Smooth muscle cell (in vitro differentiated cells): ENCODE data around the gene PASK. TPM values are rescaled to one million over a fixed set of nuclear protein-coding genes. Genes with fewer than 3 reads are reported as not detected.
"Not testable (repeated sequence)": the region's sequence is repeated elsewhere in the genome, so short reads cannot be mapped to it uniquely, and the experiment has no call there.

Experiments
- DNase-seq: peaks from one replicate; lab custom pipeline; 2025; ENCODE audit not compliant: unreplicated experiment; lab: John Stamatoyannopoulos, UW
- H2AFZ ChIP-seq: fragments of 200-600 bp; sonication (generic); 2 replicates; pipeline ENCODE4 v1.6.0; 2016; ENCODE audit warnings: antibody characterized with exemption, low read depth, mild to moderate bottlenecking
- H3F3A ChIP-seq: fragments of 200-600 bp; sonication (generic); 2 replicates; pipeline ENCODE4 v1.6.0; 2017; ENCODE audit warnings: antibody characterized with exemption, low read depth
- H3K27ac ChIP-seq: fragments of 200-600 bp; sonication (generic); 2 replicates; pipeline ENCODE4 v1.5.1; 2016; ENCODE audit warnings: low read depth, mild to moderate bottlenecking
- H3K27me3 ChIP-seq: fragments of 200-600 bp; sonication (generic); 2 replicates; pipeline ENCODE4 v1.6.1; 2016; ENCODE audit warnings: low read depth, mild to moderate bottlenecking
- H3K36me3 ChIP-seq: fragments of 200-600 bp; sonication (generic); 2 replicates; pipeline ENCODE4 v1.5.1; 2016; ENCODE audit warnings: low read depth
- H3K4me1 ChIP-seq: fragments of 200-600 bp; sonication (generic); 2 replicates; pipeline ENCODE4 v1.5.1; 2016; ENCODE audit warnings: low read depth
- H3K4me2 ChIP-seq: fragments of 200-600 bp; sonication (generic); 2 replicates; pipeline ENCODE4 v1.6.0; 2016; ENCODE audit warnings: mild to moderate bottlenecking
- H3K4me3 ChIP-seq: fragments of 200-600 bp; sonication (generic); 2 replicates; pipeline ENCODE4 v1.5.1; 2016; ENCODE audit warnings: mild to moderate bottlenecking
- H3K79me2 ChIP-seq: fragments of 200-600 bp; sonication (generic); 2 replicates; pipeline ENCODE4 v1.6.0; 2016; ENCODE audit warnings: low read depth, mild to moderate bottlenecking
- H3K9ac ChIP-seq: fragments of 200-600 bp; sonication (generic); 2 replicates; pipeline ENCODE4 v1.6.0; 2016; ENCODE audit warnings: low read depth
- H3K9me3 ChIP-seq: fragments of 200-600 bp; sonication (generic); replicated peaks from 2 replicates; pipeline ENCODE4 v1.5.1; 2016; ENCODE audit warnings: low read depth
- H4K20me1 ChIP-seq: fragments of 200-600 bp; sonication (generic); 2 replicates; pipeline ENCODE4 v1.6.0; 2016; ENCODE audit warnings: low read depth
- CTCF ChIP-seq: fragments of 200-600 bp; sonication (generic); IDR thresholded peaks from 2 replicates; pipeline ENCODE4 v1.5.1; 2017; ENCODE audit warnings: borderline replicate concordance, mild to moderate bottlenecking, antibody characterized with exemption; ENCODE audit not compliant: insufficient read depth, poor library complexity, severe bottlenecking
- WGBS: methylation state at CpG from one replicate; pipeline ENCODE4 v1.1.7; 2016; ENCODE audit warnings: low lambda C conversion rate; 5-methylcytosine and 5-hydroxymethylcytosine counted together
- polyA plus RNA-seq: library from polyadenylated mRNA; unstranded; fragments of >200 nt; fragmentation: Nextera tagmentation; extraction: Ambion mirVana; gene quantifications from 2 replicates; pipeline ENCODE4 v1.2.1, GENCODE V29; 2016
- total RNA-seq: library from RNA; depleted of rRNA; stranded (reverse); fragments of >200 nt; gene quantifications from 2 replicates; pipeline ENCODE4 v1.2.3, GENCODE V29; 2014

Gene PASK
- 2.6 and 8.9 TPM in 2 replicates for total RNA-seq
- polyA plus RNA-seq, result 2.6 and 3.9 TPM in 2 replicates

GRCh38 chr2:241148891-241149674 is at the start of gene PASK:
Gene PASK, minus strand, starts transcription at chr2:241149472. Its CDS starts 6,440 bp downstream, at chr2:241143032.
- H3K9ac ChIP-seq, result peak within 1 kb of the TSS; percentile 77
- H3K27ac ChIP-seq, result peak within 1 kb of the TSS; percentile 12
- under 1% methylated on average over 83 of the region's 88 CpGs for WGBS
- H3K9me3 ChIP-seq, result no peaks in the 10 kb centered on the region
- no peaks in the 10 kb centered on the region for H3F3A ChIP-seq
- no peak for TF ChIP-seq CTCF
- peak within 1 kb of the TSS; percentile 81 for H2AFZ ChIP-seq
- no peaks in the 10 kb centered on the region for H3K27me3 ChIP-seq
- peak within 1 kb of the TSS; percentile 89 for H3K4me3 ChIP-seq
- H4K20me1 ChIP-seq, result peaks cover 11% of the 10 kb centered on the region
- peak; percentile 62 for DNase-seq
- H3K4me1 ChIP-seq, result peaks cover 6% of the 10 kb centered on the region
- H3K79me2 ChIP-seq, result peaks cover 13% of the 10 kb centered on the region
- H3K36me3 ChIP-seq, result no peaks in the 10 kb centered on the region
- peak within 1 kb of the TSS; percentile 89 for H3K4me2 ChIP-seq

- H3F3A ChIP-seq, result no peaks in the 10 kb centered on the region
- H4K20me1 ChIP-seq, result no peaks in the 10 kb centered on the region
- H3K4me3 ChIP-seq, result no peak overlapping the region
- H2AFZ ChIP-seq, result no peak overlapping the region
- no peak overlapping the region for H3K9ac ChIP-seq
- DNase-seq, result no peak
- no peaks in the 10 kb centered on the region for H3K36me3 ChIP-seq
- H3K79me2 ChIP-seq, result no peaks in the 10 kb centered on the region
- TF ChIP-seq CTCF, result no peak
- no peak overlapping the region for H3K27ac ChIP-seq
- H3K9me3 ChIP-seq, result no peaks in the 10 kb centered on the region
- WGBS, result 85% methylated on average over 24 of the region's 27 CpGs
- no peaks in the 10 kb centered on the region for H3K27me3 ChIP-seq
- no peak overlapping the region for H3K4me2 ChIP-seq
- no peaks in the 10 kb centered on the region for H3K4me1 ChIP-seq
These were observed 49.4 kb upstream of the PASK start for GRCh38 chr2:241198381-241199279.

- no peak for DNase-seq
- Histone ChIP-seq H3K27ac (no peak overlapping the region), H3K4me3 (no peak overlapping the region), H3K36me3 (no peaks in the 10 kb centered on the region), H3K9ac (no peak overlapping the region), H3K79me2 (no peaks in the 10 kb centered on the region), H3K4me2 (no peak overlapping the region), H3F3A (no peaks in the 10 kb centered on the region), H3K9me3 (no peaks in the 10 kb centered on the region), H3K27me3 (no peaks in the 10 kb centered on the region), H4K20me1 (no peaks in the 10 kb centered on the region), H2AFZ (no peak overlapping the region), H3K4me1 (no peaks in the 10 kb centered on the region)
- no peak for TF ChIP-seq CTCF
- WGBS, result 85% methylated on average over 6 of the region's 6 CpGs
These were observed 48.7 kb upstream of the PASK start for GRCh38 chr2:241197947-241198346.

- H3K9me3 ChIP-seq, H3K27ac ChIP-seq, H3K9ac ChIP-seq, H4K20me1 ChIP-seq, H3K79me2 ChIP-seq, H3K4me2 ChIP-seq, DNase-seq, H2AFZ ChIP-seq, H3K36me3 ChIP-seq, H3K4me1 ChIP-seq, H3K4me3 ChIP-seq, H3F3A ChIP-seq, H3K27me3 ChIP-seq: not testable (repeated sequence)
- WGBS, result 95% methylated on average over 14 of the region's 14 CpGs
These were observed 48.0 kb upstream of the PASK start for GRCh38 chr2:241197246-241197645.
